Ascending aorta (tissue), 2 donors: Measurements from ENCODE around the gene KRTAP4-2. TPM values are rescaled to one million over a fixed set of nuclear protein-coding genes. Genes with fewer than 3 reads are reported as not detected.
"Not testable (repeated sequence)": the region's sequence is repeated elsewhere in the genome, so short reads cannot be mapped to it uniquely, and the experiment has no call there.

Source experiments
- DNase-seq, 2 donors: peaks; one replicate each; pipeline ENCODE4 v3.0.0-alpha.2; 2019; ENCODE audit warnings: low spot score in 2 of 2
- H3K27ac ChIP-seq, 2 donors: fragments of 200-600 bp; sonication (generic); one replicate each; pipeline ENCODE4 v1.5.1; 2016 to 2017; ENCODE audit warnings: mild to moderate bottlenecking in 1 of 2
- H3K27me3 ChIP-seq: fragments of 200-600 bp; sonication (generic); one replicate; pipeline ENCODE4 v1.5.1; 2017
- H3K36me3 ChIP-seq, 2 donors: fragments of 200-600 bp; sonication (generic); one replicate each; pipeline ENCODE4 v1.5.1; 2016
- H3K4me1 ChIP-seq, 2 donors: fragments of 200-600 bp; sonication (generic); one replicate each; pipeline ENCODE4 v1.5.1; 2016 to 2017; ENCODE audit warnings: mild to moderate bottlenecking in 1 of 2
- H3K4me3 ChIP-seq, 2 donors: fragments of 200-600 bp; sonication (generic); one replicate each; pipeline ENCODE4 v1.5.1; 2016 to 2017; ENCODE audit warnings: mild to moderate bottlenecking in 1 of 2
- H3K9me3 ChIP-seq, 2 donors: fragments of 200-600 bp; sonication (generic); one replicate each; pipeline ENCODE4 v1.5.1; 2016
- CTCF ChIP-seq, 3 experiments: fragments of 200-600 bp in 2 of 3; fragments of 450-650 bp in 1 of 3; sonication (generic) in 2 of 3; IDR thresholded peaks; one replicate each; pipeline ENCODE4 v1.5.1; 2016 to 2019; ENCODE audit warnings: antibody characterized with exemption in 3 of 3, mild to moderate bottlenecking in 1 of 3, moderate library complexity in 1 of 3
- intact Hi-C: fragments of 100-400 bp; cut with DNase I; formaldehyde crosslinking; loops from one replicate; pipeline ENCODE4 v1.15.1; 2023
- total RNA-seq: library from RNA; depleted of rRNA; stranded (reverse); fragments of >200 nt; gene quantifications from one replicate; pipeline ENCODE4 v1.1.0, GENCODE V29; 2016

The KRTAP4-2 gene
- total RNA-seq, 1 donor from 2014 or later = not detected

- no peaks in the 10 kb centered on the region for H3K9me3 ChIP-seq
- DNase-seq = no peak
- intact Hi-C loops = no loop called here
- no peak overlapping the region for H3K27ac ChIP-seq
- no peak for TF ChIP-seq CTCF (IDR thresholded peaks at IDR 0.05)
- H3K4me3 ChIP-seq = no peak overlapping the region
- no peaks in the 10 kb centered on the region for H3K36me3 ChIP-seq
- no peaks in the 10 kb centered on the region for H3K4me1 ChIP-seq
- H3K27me3 ChIP-seq = no peaks in the 10 kb centered on the region
Measured at GRCh38 chr17:41211845-41212466, 33.9 kb upstream of the KRTAP4-2 start.

- no peaks in the 10 kb centered on the region for H3K36me3 ChIP-seq
- no peak for TF ChIP-seq CTCF (IDR thresholded peaks at IDR 0.05)
- intact Hi-C loops = no loop called here
- H3K27ac ChIP-seq = no peak overlapping the region
- no peak overlapping the region for H3K4me3 ChIP-seq
- H3K4me1 ChIP-seq = no peaks in the 10 kb centered on the region
- DNase-seq = no peak
- H3K9me3 ChIP-seq = no peaks in the 10 kb centered on the region
- no peaks in the 10 kb centered on the region for H3K27me3 ChIP-seq
Measured at GRCh38 chr17:41199421-41200078, 21.5 kb upstream of the KRTAP4-2 start.

GRCh38 chr17:41196068-41196467 is 18.0 kb upstream of the KRTAP4-2 start:
- no peaks in the 10 kb centered on the region for H3K9me3 ChIP-seq
- intact Hi-C loops = no loop called here
- DNase-seq = no peak
- H3K27me3 ChIP-seq = no peaks in the 10 kb centered on the region
- H3K27ac ChIP-seq = no peak overlapping the region
- no peaks in the 10 kb centered on the region for H3K4me1 ChIP-seq
- no peak overlapping the region for H3K4me3 ChIP-seq
- no peak for TF ChIP-seq CTCF (IDR thresholded peaks at IDR 0.05)
- no peaks in the 10 kb centered on the region for H3K36me3 ChIP-seq

GRCh38 chr17:41190328-41190727 is 12.3 kb upstream of the KRTAP4-2 start:
- no peak overlapping the region for H3K4me3 ChIP-seq
- no peak overlapping the region for H3K27ac ChIP-seq
- no peaks in the 10 kb centered on the region for H3K36me3 ChIP-seq
- no peaks in the 10 kb centered on the region for H3K27me3 ChIP-seq
- no peaks in the 10 kb centered on the region for H3K9me3 ChIP-seq
- no peaks in the 10 kb centered on the region for H3K4me1 ChIP-seq
- no peak for TF ChIP-seq CTCF (IDR thresholded peaks at IDR 0.05)
- intact Hi-C loops = no loop called here
- DNase-seq = no peak

- H3K9me3 ChIP-seq, H3K27me3 ChIP-seq, intact Hi-C loops, H3K4me1 ChIP-seq, H3K27ac ChIP-seq, H3K4me3 ChIP-seq, H3K36me3 ChIP-seq, DNase-seq: not testable (repeated sequence)
Measured at GRCh38 chr17:41189837-41190318, 11.9 kb upstream of the KRTAP4-2 start, which contains the start of gene KRTAP9-1. Gene KRTAP9-1 (plus strand): TSS chr17:41189887. CDS start chr17:41189887, 0 bp downstream.

- H3K36me3 ChIP-seq = no peaks in the 10 kb centered on the region
- intact Hi-C loops = no loop called here
- H3K4me3 ChIP-seq = no peak overlapping the region
- no peaks in the 10 kb centered on the region for H3K4me1 ChIP-seq
- no peak for DNase-seq
- no peaks in the 10 kb centered on the region for H3K27me3 ChIP-seq
- H3K27ac ChIP-seq = no peak overlapping the region
- H3K9me3 ChIP-seq = no peaks in the 10 kb centered on the region
- TF ChIP-seq CTCF (IDR thresholded peaks at IDR 0.05) = no peak
Measured at GRCh38 chr17:41186872-41187271, 8.9 kb upstream of the KRTAP4-2 start.
